HUDEP-2 (cell line): ENCODE data around the gene POLN.
"Not testable (repeated sequence)": the region's sequence is repeated elsewhere in the genome, so short reads cannot be mapped to it uniquely, and the experiment has no call there.

ENCODE experiments used
- DNase-seq, 76 experiments: peaks; one replicate each; lab custom pipeline; 2025; ENCODE audit not compliant: unreplicated experiment in 76 of 76; lab: John Stamatoyannopoulos, UW

Gene POLN

DNA sequence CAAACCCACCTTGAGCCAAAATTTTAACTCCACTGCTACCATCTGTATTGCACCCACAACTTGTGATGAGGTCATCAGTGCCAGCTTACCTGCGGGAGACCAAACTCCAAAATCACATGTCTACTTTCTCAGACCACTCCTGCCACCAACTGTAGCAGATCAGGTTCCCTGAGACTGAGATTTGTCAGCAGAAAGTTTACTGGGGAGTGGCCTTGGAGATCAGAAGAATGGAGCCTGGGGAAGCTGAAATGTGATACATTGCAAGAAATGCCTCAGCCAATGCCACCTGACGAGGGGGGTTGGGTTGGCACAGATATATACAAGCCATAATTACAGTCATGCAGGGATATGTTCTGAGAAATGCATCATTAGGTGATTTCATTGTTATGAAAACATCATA, 19.1 kb downstream of the POLN start:
- DNase-seq = no peak

DNA sequence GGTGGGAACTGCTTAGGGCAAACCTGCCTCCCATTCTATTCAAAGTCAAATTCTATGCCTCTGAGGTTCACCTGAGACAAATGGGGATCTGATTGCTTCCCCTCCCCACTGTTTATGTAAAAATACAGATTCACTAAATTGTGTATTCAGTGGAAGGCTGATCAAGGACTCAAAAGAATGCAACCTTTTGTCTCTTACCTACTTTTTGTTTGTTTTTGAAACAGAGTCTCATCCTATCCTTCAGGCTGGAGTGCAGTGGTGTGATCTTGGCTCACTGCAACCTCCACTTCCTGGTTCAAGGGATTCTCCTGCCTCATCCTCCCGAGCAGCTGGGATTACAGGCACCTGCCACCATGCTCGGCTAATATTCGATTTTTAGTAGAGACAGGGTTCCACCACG, 20.5 kb downstream of the POLN start:
- not testable (repeated sequence) for DNase-seq

DNA sequence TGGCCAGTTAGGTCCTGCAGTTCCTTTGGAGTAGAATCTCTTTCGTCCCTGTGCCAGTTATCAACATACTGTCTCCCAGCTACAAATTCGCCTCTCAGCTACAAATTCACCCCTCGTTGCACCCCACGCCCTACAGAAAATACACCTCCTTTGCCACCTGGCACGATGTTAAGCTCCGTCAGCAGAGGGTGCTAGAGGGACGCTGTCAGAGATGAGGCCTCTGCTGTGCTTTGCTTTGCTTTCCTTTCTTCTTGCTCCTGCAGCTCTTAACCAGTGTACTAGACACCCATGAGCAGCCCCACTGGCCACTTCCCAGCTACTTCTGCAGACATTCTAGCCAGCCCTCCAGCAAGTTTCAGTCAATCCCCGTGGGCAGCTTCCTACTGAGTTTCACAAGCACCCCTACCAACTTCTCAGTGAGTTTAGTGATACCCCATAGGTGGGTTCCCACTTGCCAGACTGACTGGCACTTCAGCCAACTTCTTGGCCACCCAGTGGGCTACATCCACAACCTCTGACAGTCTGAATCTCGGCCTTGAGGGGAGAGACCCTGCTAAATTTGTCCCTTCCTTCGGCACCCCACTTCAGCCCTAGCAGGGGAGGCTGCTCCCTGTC, 21.8 kb downstream of the POLN start:
- peak in 68 of 76 experiments; percentile 1 to 76 (median 47) for DNase-seq

DNA sequence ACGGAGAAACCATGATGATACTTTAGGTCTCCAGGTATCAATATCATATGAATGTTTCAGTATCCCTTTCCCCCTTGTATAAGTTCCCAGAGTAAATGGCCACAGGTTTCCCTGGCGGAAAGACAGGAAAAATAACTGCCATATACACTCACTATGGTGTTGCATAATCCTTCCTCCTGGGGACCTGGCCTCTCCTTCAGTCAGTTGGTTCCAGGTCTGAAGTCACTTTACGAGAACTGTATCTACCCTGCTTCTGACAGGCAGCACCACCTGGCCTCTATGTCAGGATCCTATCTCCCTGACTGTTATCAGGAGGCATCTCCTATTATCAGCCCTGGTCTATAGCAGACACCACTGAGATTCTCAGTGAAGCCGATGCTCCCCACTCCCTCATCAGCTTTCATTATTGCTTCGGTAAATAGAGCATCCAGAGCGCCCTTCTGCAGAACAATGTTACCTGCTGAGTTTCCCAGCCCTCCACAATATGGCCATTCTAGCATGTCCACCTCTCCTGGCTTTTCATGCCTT, 22.6 kb downstream of the POLN start:
- no peak for DNase-seq

DNA sequence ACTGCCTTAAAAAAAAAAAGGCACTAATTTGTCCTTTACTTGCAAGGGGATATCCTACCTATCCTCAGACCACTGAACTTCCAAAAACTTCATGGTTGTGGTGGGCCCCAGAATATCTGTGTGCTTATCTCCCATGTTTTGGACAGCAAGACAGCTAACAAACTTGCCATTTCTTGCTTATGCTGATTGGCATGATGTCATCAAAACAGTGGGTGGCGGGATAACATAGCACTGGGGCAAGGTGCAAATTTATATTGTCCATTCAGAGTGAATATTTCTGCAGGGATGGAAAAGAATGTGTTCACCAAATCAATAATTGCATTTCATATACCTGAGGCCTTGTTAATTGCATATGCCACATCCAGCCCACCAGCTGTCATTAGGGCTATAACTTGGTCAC, 23.5 kb downstream of the POLN start:
- DNase-seq = no peak

DNA sequence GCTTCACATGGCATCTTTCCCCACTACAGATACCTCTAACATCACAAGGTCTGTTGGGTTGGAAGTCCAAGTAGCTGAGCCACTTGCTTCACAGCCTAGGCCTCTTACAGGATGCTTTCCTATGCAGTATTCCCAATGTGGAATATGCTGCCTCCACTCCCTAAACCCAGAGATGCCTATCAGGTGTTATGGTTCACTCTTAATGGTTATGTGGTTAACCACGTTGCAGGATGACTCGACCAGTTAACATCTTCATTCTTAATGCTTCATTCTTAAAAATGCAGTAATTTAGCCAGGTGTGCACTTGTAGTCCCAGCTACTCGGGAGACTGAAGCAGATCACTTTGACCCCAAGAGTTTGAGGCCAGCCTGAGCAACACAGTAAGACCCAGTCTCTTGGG, 24.2 kb downstream of the POLN start:
- no peak for DNase-seq

DNA sequence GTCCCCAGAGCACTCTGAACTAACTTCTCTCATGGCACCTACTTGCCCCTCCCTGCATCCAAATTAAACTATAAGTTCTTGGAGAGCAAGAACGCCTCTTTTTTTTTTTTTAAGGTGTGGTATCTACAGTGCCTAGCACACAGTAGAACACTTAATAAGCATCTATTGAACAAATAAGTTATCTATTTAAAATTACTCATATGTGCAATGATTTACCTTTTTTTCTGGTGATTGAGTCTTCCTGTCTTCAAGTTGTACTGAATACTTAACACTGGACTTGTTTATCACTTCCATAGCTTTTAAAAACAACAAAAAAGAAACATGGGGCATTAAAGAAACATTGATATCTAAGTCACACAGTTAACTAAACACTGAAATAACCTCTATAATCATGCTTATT, 29.1 kb downstream of the POLN start:
- no peak for DNase-seq

DNA sequence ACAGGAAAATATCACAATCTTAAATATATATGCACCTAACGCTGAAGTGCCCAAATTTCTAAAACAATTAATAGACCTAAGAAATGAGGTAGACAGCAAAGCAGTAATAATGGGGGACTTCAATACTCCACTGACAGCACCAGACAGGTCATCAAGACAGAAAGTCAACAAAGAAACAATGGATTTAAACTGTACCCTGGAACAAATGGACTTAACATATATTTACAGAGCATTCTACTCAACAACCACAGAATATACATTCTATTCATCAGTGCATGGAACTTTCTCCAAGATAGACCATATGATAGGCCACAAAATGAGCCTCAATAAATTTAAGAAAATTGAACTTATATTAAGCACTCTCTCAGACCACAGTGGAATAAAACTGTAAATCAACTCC, 39.1 kb downstream of the POLN start:
- not testable (repeated sequence) for DNase-seq

DNA sequence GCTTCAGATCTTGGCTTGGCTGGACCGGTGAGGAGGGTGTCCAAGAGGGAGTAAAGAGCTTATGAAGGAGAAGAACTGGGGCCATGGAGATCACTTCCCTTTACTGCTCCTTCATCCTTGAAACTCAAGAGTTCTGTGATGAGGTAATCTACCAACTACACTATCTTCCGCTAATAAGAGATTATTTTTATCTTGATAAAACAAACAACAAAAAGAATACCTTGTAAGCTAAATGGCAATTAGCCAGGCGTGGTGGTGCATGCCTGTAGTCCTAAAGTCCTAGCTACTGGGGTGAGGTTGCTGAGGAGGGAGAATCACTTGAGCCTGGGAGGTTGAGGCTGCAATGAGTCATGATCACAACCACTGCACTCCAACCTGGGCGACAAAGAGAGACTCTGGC, 47.4 kb downstream of the POLN start:
- no peak for DNase-seq

DNA sequence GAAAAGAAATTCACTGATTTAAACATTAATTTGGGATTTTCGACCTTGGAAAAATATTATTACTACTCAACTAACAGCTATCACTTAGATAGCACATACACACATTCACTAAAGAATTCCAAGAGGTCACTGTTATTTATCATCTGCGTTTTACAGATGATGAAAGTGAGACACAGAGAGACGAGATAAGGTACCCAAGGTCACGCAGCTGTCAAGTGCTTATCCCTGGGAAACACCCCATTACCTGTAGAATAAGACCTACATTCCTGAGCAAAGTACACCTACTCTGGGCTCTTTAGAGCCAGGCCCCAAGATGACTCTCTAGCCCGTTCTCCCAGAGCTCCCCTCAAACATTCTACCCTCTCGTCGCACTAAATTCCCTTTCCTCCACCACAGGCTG, 48.6 kb downstream of the POLN start:
- DNase-seq = no peak

DNA sequence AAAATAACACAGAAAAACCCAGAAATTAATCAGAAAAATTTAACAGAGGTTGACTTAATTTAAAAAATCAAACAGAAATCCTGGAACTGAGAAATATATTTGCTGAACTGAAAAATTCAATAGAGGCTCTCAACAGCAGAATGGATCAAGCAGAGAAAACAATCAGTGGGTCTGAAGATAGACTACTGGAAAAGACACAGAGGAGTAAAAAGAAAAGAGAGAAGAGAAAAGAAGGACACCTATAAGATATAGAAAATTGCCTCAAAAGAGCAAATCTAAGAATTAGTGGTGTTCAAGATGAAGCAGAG, 55.1 kb downstream of the POLN start:
- DNase-seq = no peak

DNA sequence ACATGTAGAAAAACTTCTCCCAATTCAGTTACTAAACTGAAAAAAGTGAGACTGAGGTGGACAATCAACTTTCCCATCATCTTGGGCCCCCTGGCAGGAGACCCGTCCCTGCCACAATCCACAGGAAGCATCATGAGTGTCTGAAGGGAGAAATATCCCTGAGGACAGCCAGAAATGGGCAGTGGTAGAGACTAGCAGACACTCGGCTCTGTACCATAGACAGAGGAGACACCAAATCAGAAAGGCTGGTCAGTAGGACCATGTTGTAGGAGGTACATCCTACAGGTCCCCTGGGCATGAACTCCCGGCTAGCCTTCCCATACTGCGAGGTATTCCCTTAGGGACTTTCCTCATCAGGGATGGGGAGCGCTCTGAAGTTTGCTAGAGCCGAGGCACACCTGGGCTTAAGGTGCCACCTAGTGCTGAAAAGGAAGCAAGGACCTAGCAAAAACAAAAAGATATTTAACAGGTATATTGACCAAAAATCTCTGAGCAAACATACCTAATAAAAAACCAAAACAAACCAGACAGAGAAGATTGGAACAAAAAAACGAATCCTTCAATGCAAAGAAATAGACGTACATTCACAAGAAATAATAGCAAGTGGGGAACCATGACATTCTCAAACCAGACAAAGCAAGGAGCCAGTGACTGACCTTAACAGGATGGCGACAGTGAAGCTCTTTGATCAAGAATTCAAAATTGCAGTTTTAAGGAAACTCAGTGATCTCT, 55.6 kb downstream of the POLN start:
- DNase-seq = peak in 2 of 76 experiments; percentile 3 to 9

DNA sequence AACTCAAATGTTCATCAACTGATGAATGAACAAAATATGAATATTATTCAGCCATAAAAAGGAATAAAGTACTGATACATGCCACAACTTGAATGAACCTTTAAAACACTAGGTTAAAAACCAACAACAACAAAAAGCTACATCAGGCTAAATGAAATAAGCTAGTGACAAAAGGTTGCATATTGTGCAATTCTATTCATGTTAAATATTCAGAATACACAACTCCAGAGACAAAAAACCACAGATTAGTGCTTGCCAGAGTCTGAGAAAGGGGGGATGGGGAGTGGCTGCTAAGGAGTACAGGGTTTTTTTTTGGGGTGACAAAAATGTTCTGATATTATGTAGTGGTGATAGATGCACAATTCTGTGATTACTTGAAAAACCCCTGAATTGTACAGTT, 58.5 kb downstream of the POLN start:
- DNase-seq = no peak

DNA sequence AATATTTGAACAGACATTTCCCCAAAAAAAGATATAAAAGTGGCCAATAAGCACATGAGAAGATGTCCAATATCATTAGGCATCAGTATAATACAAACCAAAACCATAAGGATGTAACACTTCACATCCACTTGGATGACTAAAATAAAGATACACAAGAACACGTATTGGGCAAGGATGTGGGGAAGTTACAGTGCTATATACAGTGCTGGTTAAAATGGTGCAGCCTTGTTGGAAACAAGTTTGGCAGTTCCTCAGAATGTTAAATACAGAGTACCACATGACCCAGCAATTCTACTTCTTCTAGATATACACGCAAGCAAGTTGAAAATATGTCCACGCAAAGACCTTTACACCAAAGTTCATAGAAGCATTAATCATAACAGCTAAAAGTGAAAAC, 58.9 kb downstream of the POLN start:
- no peak for DNase-seq

DNA sequence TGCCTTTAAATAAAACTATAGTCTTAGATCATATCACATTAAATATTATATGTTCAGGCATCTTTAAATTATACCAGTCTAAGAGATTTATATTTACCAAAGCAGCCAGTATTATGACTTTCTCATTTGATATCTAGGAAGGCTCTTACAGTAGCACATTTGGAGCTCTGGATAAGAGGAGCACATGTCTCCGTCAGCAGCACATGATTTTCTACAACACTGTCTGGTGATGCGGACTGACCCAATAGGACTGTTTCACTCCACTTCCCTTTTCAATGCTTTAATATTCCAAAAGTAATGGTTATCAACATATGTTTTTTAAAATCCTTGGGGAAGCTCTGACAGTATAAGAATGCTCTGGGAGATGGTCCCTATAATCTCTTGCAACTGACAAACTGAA, 61.5 kb downstream of the POLN start:
- no peak for DNase-seq

DNA sequence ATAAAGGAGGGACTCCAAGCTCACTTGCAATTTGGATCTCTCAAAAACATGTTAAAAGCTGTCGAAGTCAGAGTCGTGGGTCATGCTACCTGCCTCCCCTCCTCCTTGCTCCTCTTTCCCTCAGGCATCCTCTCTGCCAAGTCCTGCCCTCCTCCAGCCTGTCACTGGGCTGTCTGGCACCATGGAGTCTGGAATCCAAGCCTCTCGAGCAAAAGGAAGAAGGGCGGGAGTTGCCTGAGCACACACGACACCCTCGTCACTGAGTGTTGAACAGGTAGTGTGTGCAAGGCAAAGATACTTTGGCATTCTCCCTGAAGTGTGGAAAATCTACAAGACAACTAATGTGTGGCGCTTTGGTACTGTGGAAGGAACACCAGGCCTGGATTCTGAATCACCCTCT, 62.2 kb downstream of the POLN start:
- DNase-seq = no peak

DNA sequence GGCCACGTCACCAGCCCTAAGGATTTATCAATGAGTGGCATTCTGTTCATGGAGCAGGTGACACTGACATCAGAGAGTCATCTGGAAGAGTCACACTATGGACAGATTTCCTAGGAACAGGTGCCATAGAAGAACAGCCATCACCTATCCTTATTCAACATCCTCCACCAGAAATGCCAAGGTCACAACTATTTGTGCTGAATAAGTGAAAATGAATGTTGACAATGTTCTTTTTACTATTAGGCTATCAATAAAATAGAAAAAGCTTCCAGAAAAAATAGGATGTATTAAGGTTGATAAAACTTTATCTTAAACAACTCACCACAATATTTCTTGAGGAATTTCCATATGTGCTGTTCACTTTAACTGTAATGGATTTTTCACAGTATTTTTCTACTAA, 62.9 kb downstream of the POLN start:
- DNase-seq = no peak

DNA sequence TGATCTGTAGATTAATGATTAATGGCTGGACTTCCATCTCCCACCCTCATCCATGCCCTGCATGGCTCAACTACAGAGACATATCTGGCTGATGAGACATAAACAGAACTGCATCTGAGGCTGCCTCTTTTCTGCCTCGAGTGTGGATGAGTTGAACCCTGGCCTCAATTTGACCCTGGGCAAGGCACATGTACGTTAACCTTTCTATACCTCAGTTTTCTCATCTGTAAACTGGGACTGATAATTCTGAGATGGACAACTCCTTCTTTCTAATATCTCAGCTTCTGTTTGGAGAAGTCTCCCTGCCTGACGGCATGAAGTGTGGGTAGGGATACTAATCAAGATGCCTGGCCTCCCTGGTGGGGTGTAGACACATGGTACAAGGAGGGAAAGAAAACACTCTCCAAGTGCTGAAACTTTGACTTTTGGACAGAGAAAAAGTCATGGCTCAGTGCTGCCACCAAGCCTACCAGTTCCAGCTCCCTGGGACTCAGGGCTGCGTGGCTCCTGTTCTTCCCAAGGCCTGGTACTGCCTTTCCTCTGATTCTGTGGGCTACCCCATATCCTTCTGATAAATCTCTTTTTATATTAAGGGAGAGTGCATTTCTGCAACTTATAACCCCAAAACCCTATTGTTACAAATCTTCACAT, 64.4 kb downstream of the POLN start:
- peak in 2 of 76 experiments; percentile 0 to 17 for DNase-seq

DNA sequence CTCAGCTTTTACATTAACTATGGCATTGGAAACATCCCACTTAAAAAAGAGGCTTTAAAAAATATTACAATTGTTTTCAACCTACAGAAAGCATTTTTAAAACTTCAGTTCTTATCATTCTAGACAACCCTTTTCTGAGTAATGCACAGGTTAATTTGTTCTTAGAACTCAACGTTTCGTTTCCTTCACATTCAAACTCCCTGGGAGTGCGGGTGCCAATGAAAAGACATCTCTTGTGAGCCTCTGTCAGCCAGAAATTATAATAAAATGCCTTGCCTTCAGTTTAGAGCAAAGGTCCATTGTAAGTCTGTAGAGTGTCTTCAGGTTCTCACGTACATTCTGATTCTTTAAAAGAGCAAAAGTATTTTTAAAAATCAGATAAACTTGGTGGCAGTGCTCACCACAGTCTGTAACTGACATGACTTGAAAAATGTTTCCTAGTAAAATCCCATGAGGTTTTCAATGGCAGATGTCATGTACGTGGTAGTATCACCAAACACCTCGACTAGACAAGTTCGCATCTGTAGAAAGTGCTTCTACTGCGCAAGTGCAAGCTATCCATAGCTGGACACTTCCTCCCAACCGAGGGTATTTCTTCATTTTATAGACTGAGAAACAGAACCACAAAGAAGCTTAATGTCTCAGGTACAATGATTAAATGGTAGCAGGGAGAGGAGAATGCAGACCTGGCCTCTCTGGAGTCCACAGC, 65.8 kb downstream of the POLN start:
- no peak for DNase-seq

DNA sequence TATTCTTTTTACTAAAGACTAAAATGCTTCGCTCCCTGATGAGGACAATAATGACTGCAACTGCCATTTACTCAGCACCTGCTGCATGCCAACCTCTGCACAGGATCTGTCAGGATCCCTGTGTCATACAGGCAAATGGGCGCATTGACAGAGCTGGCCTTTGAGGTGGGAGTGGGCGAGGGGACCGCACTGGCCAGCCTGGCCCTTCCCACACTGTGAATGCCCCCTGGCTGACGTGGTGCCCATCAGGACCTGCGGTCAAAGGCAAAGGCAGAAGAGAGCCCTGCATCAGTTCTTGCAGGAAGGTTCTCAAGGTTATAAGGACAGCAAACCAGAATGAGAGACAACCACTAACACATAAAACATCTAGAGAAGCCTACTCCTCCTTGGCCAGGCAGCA, 67.9 kb downstream of the POLN start:
- no peak for DNase-seq

DNA sequence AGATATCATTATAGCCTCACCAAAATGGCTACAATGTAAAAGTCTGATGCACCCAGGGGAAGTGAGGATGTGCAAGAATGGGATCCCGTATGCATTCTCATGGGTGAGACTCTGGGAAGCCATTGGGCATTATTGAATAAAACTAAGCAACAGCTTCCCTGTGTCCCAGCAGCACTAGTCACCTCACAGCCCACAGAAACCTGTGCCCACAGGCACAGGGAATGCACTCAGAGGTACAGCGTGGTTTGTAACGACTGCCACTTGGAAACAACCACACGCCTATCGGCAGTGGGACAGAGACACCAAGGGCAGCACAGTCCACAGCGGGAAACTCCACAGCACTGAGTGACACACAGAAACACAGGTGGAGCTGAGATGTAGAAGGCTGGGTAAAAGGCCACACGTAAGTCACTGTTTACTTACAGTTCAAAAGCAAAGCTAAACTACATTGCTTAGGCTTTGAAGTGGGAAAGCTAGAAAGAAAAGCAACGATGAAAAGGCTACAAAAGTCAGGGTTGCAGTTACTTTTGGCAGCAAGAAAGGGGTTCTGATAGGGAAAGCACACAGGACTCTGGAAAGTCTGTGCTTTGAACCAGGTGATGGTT, 69.2 kb downstream of the POLN start:
- no peak for DNase-seq
